Brain pericyte (primary cell): ENCODE measurements around the gene SPECC1.
"Not testable (repeated sequence)": the region's sequence is repeated elsewhere in the genome, so short reads cannot be mapped to it uniquely, and the experiment has no call there.

Source experiments
- DNase-seq: peaks from one replicate; pipeline ENCODE4 v3.0.0-alpha.2; 2012; ENCODE audit warnings: low read depth, low spot score

SPECC1 gene

DNA sequence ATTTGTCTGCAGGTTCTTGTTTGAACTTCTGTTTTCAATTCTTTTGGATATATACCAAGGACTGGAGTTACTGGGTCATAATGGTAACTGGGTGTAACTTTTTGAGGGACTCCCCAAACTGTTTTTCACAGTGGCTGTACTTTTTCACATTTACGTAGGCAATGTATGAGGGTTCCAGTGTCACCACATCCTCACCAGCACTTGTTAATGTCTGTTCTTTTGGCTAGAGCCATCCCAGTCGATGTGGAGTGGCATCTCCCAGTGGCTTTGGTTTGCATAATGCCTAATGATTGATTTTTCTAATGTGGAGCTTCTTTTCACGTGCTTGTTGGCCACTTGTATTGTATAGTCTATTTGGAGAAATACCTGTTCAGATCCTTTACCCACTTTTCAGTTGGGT is 59.3 kb downstream of the SPECC1 start:
- no peak for DNase-seq

DNA sequence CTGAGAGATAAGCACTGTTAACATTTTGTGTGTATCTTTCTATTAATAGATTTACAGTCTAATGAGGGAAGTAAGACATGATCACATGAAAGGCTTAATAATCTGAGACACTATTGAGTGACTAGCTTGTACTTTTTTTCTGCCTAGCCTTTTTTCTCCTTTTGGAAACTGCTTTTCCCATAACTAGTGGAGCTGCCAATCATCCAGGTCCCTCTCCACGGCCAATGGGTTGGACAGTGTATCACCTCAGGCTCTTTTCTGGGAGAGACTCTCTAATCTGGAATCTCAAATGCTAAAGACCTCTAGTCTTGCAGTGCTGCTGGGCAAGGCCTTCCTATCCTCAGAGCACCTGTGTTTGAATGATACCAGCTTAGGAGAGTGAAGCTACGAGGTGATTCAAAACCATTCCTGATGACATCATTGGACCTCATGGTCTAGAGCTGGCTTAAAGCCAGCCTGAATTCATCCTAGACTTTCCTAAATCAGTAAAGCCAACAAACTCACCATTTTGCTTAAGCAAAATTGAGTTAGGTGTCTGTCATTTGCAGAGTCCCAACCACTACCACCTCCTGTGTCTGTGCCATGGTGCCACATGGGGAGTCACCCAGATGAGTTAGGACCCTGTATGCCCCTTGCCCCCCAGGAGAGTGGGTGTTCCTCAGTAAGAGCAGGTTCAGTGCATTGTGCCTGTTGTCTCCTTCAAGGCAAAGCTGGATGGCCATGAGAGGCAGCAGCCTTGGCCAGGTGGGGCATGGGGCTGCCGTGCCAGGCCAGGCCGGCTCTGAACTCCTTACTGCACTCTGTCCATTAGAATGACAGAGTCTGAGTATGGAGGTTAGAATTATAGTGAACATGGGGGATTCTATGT is 62.9 kb downstream of the SPECC1 start:
- DNase-seq, result no peak

DNA sequence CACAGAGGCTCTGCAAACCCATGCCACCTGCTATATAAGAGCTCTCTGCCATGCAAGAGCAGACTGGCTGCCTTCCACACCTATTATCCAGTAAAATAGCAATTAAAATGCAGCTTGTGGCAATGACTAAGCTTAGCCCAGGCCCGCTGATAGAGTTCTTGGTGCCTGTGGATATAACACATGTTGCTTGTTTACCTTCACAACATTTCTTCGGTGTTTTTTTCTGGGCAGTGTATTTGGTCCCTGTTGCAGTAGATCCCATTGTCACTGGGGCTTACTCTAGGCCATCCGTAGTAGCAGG is 63.5 kb downstream of the SPECC1 start:
- DNase-seq, result no peak

DNA sequence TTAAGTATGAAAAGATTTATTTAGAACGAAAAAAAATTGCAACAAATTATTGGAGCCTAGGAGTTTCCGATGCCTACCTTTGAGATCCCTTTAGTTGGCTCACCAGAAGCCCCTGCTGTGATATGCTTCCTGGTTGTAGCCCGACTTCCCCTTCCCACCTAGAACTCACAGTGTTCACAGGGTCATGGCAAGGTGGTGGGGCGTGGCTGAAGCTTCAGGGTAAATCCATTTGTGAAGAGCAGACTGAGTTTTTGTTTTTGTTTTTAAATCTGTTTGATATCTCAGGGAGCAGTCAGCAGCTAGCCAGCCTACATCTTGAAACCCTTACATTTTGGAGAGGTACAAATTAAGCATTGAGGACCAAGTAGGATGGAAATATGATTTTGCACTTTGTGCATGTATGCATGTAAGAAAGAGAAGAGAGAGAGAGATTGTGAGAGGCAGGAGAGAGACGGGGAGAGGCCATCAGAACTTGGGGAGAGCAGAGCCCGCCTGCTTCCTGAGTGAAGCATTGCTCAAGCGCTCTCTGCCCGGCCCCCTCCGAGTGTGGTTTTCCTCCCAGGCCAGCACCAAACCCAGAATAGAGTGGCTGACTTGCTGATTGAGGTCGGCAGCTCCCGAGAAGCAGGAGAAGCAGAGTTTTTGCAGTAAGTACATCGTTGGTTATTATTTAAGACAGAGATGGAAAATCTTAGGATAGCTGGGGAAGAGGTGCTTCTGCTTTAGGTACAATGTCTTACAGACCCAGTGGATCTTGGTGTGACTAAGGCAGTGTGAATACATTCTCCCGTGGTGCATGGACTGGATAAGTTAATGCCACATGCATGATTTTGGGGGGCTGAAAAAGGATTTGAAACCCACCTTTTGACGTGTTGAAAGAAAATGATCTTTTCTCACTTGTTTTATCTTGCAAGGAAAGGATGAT is 64.2 kb downstream of the SPECC1 start:
- no peak for DNase-seq

- no peak for DNase-seq
These were observed 64.8 kb downstream of the SPECC1 start for GRCh38 chr17:20074001-20074400.

DNA sequence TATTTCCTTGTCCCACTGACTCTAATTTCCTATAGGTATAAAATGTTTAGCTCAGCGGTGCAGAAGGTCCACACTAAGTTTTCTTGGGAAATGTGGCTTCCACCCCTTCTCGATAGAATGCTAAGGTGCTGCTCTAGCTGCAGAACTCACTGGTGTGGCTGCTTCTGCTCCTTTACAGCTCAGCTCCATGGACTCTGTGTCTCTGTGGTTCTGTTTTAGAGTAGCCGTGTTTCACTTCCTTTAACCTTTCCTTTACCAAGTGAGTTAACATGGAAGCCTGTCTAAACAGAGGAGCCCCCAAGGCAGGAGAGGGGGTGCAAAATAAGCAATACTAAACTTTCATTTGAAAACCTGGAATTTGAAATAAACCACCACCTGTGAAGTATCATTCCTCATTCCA is 65.3 kb downstream of the SPECC1 start:
- DNase-seq, result no peak

DNA sequence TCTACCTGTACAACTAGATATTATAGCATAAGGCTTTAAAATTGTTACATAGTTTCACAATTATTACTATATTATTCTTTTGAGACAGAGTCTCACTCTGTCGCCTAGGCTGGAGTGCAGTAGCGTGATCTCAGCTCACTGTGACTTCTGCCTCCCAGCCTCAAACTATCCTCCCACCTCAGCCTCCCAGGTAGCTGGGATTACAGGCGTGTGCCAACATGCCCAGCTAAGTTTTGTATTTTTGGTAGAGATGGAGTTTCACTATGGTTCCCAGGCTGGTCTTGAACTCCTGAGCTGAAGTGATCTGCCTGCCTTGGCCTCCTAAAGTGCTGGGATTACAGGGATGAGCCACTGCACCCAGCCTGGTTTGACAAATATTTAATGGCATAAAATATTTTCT is 67.0 kb downstream of the SPECC1 start:
- DNase-seq, result not testable (repeated sequence)

DNA sequence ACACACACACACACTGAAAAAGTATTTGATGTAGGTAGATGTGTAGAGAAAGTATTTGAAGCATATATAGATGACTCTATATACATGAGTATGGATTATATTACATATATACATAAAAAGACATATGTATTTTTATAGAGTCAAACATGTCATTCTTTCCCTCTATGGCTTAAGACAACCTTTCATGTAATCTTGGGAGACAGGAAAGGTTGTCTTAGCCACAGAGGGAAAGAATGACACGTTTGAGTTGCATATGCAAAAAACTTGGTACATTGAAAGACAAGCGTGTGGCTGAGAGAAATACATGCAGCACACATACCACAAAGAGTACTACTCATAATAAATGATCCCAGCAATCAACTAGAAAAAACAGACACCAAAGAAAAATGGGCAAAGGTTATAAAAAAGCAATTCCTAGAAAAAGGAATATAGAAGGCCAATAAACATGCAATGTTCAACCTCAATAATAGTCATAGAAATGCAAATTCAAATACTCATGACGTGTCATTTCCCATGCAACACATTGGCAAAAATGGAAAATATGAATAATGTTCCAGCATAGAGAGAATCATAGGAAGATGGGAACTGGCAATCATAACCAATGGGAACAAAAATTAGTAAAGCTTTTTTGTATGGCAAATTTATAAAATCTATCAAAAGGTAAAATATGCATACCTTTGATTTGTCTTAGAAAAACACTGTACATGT is 69.0 kb downstream of the SPECC1 start:
- DNase-seq, result no peak

DNA sequence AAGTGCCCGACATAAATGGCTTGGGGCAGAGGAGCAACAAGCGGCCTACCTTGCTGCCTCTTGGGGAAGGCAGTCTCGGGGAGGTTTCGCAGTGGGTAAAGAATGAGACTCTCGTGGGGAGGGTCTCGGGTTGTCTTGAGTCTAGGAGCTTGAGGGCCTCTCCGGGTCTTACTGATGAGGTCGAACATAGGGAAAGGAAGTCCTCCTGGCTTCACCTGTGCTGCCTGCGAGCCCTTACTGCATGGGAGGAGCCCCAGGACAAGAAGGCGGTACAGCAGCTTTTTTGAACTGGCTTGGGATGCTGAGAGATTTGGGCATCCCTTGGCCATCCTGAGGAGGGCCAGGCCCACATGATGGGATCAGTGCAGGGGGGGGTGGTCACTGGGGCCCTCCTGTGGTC is 71.4 kb downstream of the SPECC1 start:
- DNase-seq, result no peak

GRCh38 chr17:20083156-20083859 is 74.1 kb downstream of the SPECC1 start:
- no peak for DNase-seq

DNA sequence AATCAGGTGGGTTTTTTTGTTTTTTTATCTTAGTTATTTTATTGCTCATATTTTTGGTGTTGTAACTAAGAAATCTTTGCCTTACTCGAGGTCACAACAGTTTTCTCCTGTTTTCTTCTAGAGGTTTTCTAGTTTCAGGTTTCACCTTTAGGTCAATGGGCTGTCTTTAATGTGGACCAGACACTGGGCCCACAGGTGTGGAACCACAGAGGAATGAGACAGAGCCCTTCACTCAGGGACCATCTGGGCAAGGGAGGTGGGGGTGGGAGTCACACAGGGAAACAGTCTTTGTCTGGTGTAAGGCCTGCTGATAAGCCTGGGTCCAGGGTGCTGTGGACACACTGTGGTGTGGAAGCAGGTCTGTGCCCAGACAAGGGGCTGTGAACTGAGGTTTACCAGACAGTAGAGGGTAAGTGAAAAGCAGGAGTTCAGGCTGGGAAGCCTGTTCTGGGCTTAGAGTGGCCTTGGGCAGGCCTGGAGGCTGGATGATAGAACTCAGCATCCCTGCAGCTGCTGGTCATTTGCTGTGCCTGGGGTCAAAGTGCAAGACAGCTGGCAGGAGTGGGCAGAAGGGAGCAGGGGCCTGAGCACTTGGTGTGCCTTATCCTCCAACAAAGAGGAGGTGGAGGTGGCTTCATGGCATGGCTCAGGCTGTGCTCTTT is 75.6 kb downstream of the SPECC1 start:
- no peak for DNase-seq

- no peak for DNase-seq
These were observed 76.2 kb downstream of the SPECC1 start for GRCh38 chr17:20085283-20085845.

GRCh38 chr17:20086416-20087076 is 77.4 kb downstream of the SPECC1 start:
- no peak for DNase-seq

GRCh38 chr17:20087538-20088250 is 78.5 kb downstream of the SPECC1 start:
- no peak for DNase-seq

DNA sequence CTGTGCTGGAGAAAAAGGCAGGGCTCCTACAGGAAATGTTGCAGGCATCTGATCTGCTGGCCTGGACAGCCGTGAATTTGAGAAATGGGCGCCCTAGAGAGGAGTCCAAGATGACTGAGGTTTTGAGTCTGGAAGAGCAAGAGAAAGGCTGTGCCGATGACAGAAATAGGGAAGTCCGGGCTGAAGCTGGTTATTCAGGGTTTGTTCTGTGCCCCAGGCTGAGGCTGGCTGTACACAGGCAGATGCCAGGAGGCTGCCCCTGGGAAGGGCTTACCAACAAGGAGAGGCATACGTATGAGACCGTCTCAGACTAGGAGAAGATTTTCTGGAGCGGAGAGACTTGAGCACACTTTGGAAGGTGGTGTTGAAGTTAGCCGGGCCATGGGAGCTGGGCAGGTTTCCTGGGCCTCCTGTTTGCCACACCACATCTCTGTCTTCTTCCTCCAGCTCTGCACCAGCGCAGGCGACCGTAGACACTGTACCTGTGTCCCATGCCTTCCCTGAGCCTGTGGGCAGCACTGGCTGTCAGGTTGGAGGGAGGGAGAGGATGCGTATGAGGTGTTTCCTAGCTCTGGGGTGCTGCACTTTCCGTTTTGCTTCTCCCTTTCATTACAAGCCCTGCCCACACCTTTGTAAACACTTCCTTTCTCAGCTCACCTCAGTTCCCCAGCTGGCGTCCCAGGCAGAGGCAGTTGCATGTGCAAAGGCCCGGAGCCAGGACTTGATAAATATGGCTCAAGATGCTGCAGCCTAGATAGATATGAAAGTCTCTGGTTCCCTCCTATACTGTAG is 80.8 kb downstream of the SPECC1 start:
- no peak for DNase-seq

DNA sequence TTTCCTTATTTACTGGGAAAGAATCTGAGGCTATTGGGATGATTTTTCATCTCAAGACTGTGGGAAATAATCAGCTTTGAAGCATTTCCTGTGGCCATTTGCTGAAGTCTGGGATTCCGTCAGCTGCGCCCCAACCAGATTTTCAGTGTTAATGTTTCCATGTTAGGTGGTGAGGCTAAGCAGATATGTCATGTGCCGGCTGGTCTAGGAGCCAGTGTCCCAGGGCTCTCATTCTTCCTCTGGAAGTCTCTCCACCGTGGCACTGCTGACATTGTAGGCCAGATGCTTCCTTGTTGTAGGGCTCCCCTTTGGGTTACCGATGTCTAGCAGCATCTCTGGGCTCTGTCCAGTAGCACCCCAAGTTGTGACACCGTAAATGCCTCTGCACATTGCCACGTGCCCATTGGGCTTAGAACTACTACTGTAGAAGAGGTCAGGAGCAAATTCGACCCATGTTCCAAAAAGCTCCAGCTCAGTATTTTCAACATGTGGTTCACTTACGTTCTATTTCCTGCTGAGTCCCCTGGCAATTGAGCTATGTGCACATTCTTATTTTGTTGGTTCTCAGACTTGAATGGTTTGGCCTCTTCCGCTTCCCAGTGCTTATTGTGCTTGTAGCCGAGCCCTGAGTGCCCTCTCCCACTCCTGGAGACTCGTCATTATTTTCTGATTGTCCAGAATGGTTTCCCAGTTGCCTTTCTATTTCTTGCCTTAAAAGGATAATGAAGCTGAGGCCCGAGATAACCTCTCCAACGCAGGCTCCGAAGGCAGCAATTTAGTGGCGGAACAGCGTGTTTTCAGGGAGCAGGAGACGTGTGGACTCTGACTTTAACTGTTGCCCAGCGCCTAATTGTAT is 82.2 kb downstream of the SPECC1 start:
- DNase-seq, result peak; percentile 79

GRCh38 chr17:20092261-20092867 is 83.2 kb downstream of the SPECC1 start:
- no peak for DNase-seq
